Naive thymus-derived CD8-positive, alpha-beta T cell (primary cell): ENCODE measurements around the gene KIAA0319L. TPM values are rescaled to one million over a fixed set of nuclear protein-coding genes. Genes with fewer than 3 reads are reported as not detected.

ENCODE experiments used
- ATAC-seq, 2 donors: fragments of 150-1000 bp; cut with Tn5 transposase in 1 of 2; sonication (Bioruptor Pico), chemical (Tn5 transposase) in 1 of 2; 1 replicate in 1 of 2; 2 replicates in 1 of 2; pipeline ENCODE4 v1.10.0; 2021; ENCODE audit warnings: mild to moderate bottlenecking in 2 of 2, moderate library complexity in 2 of 2
- POLR2A ChIA-PET: fragments of 350-600 bp; sonication (Branson Sonifier 250); formaldehyde crosslinking; loops from one replicate; lab custom pipeline; 2021; ENCODE audit warnings: antibody characterized with exemption; lab: Charles Lee
- DNase-seq, 10 donors: peaks; one replicate each; pipeline versions ENCODE4 v3.0.0 to v3.0.0-alpha.2; 2020 to 2022
- H3K27ac Mint-ChIP-seq, 10 donors: one replicate each; pipeline ENCODE4 v1.8.0; 2020 to 2022; ENCODE audit warnings: mild to moderate bottlenecking in 10 of 10, mixed read lengths in 10 of 10, moderate library complexity in 4 of 10, inconsistent platforms in 1 of 10
- H3K27me3 Mint-ChIP-seq, 5 donors: one replicate each; pipeline ENCODE4 v1.8.0; 2021 to 2022; ENCODE audit warnings: mixed read lengths in 5 of 5
- H3K36me3 Mint-ChIP-seq, 3 donors: one replicate each; pipeline ENCODE4 v1.8.0; 2020 to 2022; ENCODE audit warnings: mixed read lengths in 3 of 3, mild to moderate bottlenecking in 2 of 3, inconsistent platforms in 1 of 3
- H3K4me1 Mint-ChIP-seq, 4 donors: one replicate each; pipeline ENCODE4 v1.8.0; 2021 to 2022; ENCODE audit warnings: mixed read lengths in 4 of 4
- H3K4me3 Mint-ChIP-seq, 10 donors: one replicate each; pipeline ENCODE4 v1.8.0; 2020 to 2022; ENCODE audit warnings: mild to moderate bottlenecking in 10 of 10, mixed read lengths in 10 of 10, moderate library complexity in 6 of 10, inconsistent platforms in 1 of 10
- H3K9me3 Mint-ChIP-seq, 9 donors: one replicate each; pipeline ENCODE4 v1.8.0; 2020 to 2022; ENCODE audit warnings: mixed read lengths in 9 of 9, mild to moderate bottlenecking in 3 of 9, inconsistent platforms in 1 of 9, moderate library complexity in 1 of 9
- polyA plus RNA-seq, 3 donors: library from polyadenylated mRNA; unstranded; fragments of 300-500 nt; fragmentation: Illumina TruSeq; gene quantifications; one replicate each; pipeline ENCODE4 v1.2.3, GENCODE V29; 2021
- total RNA-seq, 8 experiments: library from RNA in 2 of 8; stranded (reverse) in 2 of 8; gene quantifications; one replicate each; pipeline ENCODE4 v1.2.3 and lab custom pipeline; 2021 to 2026

The KIAA0319L gene
- total RNA-seq (10 to 100 TPM; 70.9 to 71.1 TPM), polyA plus RNA-seq (10 to 100 TPM; 16.0 to 25.2 (median 21.9) TPM), total RNA-seq (lab: John Stamatoyannopoulos, UW) (38.9 to 156 (median 112) reads per million in 6 experiments)

DNA sequence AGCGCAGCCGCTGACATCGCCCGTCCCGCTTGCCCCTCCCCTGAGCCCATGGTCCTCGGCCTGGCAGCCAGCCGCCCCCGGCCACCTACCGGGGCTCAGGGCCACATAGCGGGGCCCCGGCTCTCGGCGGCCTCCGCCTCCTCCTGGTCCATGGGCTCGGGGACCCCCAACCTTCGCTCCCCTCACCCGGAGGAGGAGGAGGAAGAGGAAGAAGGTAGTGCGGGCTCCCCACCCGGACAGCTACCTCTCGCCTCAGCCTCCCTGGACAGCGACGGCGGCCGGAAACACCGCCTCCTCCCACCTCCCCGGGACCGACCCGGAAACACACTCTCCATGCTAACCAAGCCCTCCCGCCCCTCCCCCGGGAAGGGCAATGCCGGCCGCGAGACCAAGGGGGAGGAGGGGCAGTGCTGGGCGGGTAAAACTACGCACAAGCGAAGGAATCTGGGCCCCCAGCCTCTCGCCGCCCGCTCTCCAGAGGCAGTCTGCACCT is at the start of gene KIAA0319L:
Gene KIAA0319L (minus strand): TSS at position 286 of the 493 bp plus-strand sequence. CDS start 2,912 bp downstream, outside the sequence.
- ATAC-seq (peak; percentile 63 to 67), DNase-seq (peak in 1 of 10 donors; percentile 69)
- POLR2A ChIA-PET, result interaction anchor here (0.6 to 3.6 kb wide), 17 partner anchors 11 to 478 kb away, joined by 3 to 22 read pairs (median 4); partner anchors contain the start of genes CLSPN, SFPQ and ZMYM1
- H3K27me3 Mint-ChIP-seq, result no peaks in the 10 kb centered on the region
- peak within 1 kb of the TSS; percentile 91 to 99 (median 96) for H3K4me3 Mint-ChIP-seq
- H3K36me3 Mint-ChIP-seq, result peaks cover 0 to 21% (median 11%) of the 10 kb centered on the region in 3 donors
- peak within 1 kb of the TSS; percentile 89 to 99 (median 97) for H3K27ac Mint-ChIP-seq
- H3K9me3 Mint-ChIP-seq, result no peaks in the 10 kb centered on the region
- peaks cover 35 to 63% (median 56%) of the 10 kb centered on the region in 4 donors for H3K4me1 Mint-ChIP-seq

DNA sequence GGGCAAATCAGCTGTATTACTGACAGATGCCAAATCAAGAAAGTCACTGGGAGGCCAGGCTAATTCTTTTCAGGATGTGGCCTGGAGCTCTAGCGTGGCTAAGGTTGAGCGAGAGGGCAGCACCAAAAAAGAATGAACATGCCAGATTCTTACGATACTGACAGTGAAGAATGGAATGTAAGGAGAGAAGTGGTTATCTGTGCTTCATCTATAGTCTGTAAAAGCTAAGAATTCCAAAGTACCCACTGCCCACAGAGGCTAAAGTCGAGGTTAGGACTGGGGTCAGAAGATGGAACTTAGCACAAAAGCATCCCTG is 48.6 kb upstream of the KIAA0319L start:
- no peak for ATAC-seq
- Mint-ChIP-seq H3K4me3 (no peak overlapping the region), H3K4me1 (peaks cover 6 to 15% (median 7%) of the 10 kb centered on the region in 4 donors), H3K9me3 (no peaks in the 10 kb centered on the region), H3K27me3 (no peaks in the 10 kb centered on the region), H3K27ac (peak overlapping the region in 4 of 10 donors; percentile 24 to 76 (median 29)), H3K36me3 (peaks cover 0 to 83% (median 28%) of the 10 kb centered on the region in 3 donors)
- DNase-seq, result no peak
- POLR2A ChIA-PET, result no interaction called here

DNA sequence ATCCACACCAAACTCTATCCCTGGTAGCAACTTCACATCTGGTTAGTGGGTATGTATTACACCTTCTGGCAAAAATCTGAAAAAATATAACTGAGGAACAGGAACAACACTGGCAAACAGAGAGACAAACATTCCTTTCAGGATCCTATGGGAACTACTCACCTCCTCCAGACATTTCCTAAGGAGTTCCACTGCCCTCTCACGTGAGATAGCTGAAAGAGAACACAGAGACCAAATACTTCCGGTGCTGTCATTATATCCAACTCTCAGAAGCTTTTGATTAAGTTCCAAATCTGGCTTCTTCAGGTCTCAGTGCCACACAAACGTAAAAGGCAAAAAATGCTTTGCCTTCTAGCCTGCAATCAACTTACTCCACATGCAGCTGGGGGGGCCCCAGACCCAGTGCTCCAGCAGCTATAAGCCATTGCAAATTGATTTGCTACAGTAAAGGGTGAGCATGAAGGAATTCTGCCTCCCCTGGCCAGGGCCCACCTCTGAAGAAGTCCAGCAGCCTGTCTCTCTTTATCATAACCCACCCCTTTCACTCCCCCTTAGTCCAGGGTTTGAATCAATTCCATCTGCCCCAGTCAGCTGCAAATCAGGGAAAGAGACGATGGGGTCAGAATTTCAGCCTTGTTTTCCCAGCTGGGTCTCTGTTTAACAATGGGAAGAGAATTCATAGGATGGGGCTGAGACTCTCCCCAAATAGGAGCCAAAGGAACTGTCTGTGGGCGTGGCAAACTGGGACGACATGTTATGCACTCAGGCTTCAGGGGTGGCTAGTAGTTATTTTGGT is 48.1 kb upstream of the KIAA0319L start:
- Mint-ChIP-seq H3K27ac (peak overlapping the region in 3 of 10 donors; percentile 28 to 76 (median 30)), H3K27me3 (no peaks in the 10 kb centered on the region), H3K36me3 (peaks cover 0 to 86% (median 28%) of the 10 kb centered on the region in 3 donors), H3K4me3 (no peak overlapping the region), H3K4me1 (peaks cover 6 to 15% (median 7%) of the 10 kb centered on the region in 4 donors), H3K9me3 (no peaks in the 10 kb centered on the region)
- POLR2A ChIA-PET, result no interaction called here
- DNase-seq (no peak), ATAC-seq (no peak)

DNA sequence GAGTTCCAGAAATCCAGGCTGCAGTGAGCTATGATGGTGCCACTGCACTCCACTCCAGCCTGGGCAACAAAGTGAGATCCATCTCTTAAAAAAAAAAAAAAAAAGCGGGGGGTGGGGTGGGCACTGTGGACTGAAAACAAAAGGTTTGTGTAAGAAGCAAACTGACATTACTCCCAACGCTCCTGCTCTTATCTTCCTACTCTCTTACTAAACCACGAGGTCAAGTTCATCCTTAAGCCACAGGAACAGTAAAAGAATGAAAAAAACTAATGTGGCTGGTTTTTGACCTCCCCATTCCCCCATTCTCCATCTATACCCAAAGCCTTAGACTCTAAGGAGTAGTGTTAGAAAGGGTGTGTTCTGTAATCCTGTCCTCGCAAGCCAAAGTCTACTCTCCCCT is 46.7 kb upstream of the KIAA0319L start:
- no peak for ATAC-seq
- no peaks in the 10 kb centered on the region for H3K27me3 Mint-ChIP-seq
- no peak overlapping the region for H3K4me3 Mint-ChIP-seq
- H3K36me3 Mint-ChIP-seq, result peaks cover 0 to 84% (median 25%) of the 10 kb centered on the region in 3 donors
- POLR2A ChIA-PET, result interaction anchor here (0.6 to 0.7 kb wide), 2 partner anchors 32 to 118 kb away, joined by 4 to 7 read pairs; no protein-coding TSS in a partner anchor
- no peak overlapping the region for H3K27ac Mint-ChIP-seq
- DNase-seq, result no peak
- no peaks in the 10 kb centered on the region for H3K9me3 Mint-ChIP-seq
- H3K4me1 Mint-ChIP-seq, result peaks cover 6 to 15% (median 7%) of the 10 kb centered on the region in 4 donors

DNA sequence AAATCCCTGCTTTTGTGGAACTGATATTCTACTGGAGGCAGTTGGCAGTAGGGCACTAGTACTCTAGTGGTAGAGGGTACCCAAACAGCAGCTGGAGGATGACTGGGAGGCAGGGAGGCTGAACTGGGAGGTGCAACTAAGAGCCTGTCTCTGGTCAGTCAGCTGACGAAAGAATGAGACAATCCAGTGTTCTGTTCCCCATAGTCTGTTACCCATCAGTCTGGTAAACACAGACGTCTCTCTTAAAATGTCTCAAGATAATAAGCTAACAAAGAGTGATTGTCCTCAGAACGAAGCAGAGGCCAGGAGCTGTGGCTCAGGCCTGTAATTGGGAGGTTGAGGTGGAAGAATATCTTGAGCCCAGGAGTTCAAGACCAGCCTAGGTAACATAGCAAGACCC is 46.3 kb upstream of the KIAA0319L start:
- peaks cover 6 to 15% (median 7%) of the 10 kb centered on the region in 4 donors for H3K4me1 Mint-ChIP-seq
- no peaks in the 10 kb centered on the region for H3K9me3 Mint-ChIP-seq
- no peak for ATAC-seq
- H3K27me3 Mint-ChIP-seq, result no peaks in the 10 kb centered on the region
- H3K36me3 Mint-ChIP-seq, result peaks cover 0 to 80% (median 23%) of the 10 kb centered on the region in 3 donors
- H3K4me3 Mint-ChIP-seq, result no peak overlapping the region
- H3K27ac Mint-ChIP-seq, result peak overlapping the region in 1 of 10 donors; percentile 31
- no peak for DNase-seq
- POLR2A ChIA-PET, result interaction anchor here (0.6 to 0.7 kb wide), 2 partner anchors 32 to 119 kb away, joined by 4 to 7 read pairs; no protein-coding TSS in a partner anchor

DNA sequence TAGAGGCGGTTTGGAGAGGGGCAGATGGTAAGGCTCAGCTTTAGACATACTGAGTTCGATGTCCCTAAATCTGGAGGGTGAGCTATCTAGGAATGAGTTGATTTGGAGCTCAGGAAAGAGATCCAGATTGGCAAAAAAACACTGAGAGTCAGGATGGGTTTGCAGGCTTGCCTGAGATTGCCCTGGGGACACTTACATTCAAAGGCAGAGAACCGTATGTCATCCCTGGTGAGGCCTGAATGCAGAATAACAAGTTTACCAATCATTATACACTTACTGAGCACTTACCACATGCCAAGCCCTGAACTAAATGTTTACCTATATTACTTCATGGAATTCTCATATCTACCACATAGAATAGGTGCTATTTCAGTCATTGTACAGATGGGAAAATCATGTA is 43.4 kb upstream of the KIAA0319L start:
- POLR2A ChIA-PET, result no interaction called here
- Mint-ChIP-seq H3K4me1 (peaks cover 0 to 9% (median 1%) of the 10 kb centered on the region in 4 donors), H3K27me3 (no peaks in the 10 kb centered on the region), H3K4me3 (no peak overlapping the region), H3K36me3 (peaks cover 0 to 56% (median 12%) of the 10 kb centered on the region in 3 donors), H3K9me3 (no peaks in the 10 kb centered on the region), H3K27ac (no peak overlapping the region)
- ATAC-seq (no peak), DNase-seq (no peak)

DNA sequence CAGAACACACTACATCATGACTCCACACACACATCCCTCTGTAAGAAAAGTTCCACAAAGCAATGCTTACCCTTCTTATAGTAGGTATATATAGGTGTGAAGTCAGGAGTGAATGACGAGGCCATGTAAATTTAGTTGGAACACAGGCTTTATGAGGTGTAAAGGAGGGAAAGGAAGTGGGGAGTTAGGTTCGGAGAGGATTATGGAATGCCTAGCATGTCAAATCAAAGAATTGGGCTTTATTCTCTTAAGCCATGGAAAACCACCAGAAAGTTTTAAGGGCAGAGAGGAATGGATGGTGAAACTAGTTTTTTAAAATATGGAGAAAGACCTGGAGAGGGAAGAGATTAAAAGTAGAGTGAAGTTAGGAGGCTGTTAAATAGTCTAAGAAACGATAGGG is 42.2 kb upstream of the KIAA0319L start:
- Mint-ChIP-seq H3K9me3 (no peaks in the 10 kb centered on the region), H3K4me3 (no peak overlapping the region), H3K36me3 (peaks cover 0 to 44% (median 11%) of the 10 kb centered on the region in 3 donors), H3K27me3 (no peaks in the 10 kb centered on the region), H3K4me1 (peaks cover 0 to 8% (median 1%) of the 10 kb centered on the region in 4 donors), H3K27ac (peak overlapping the region in 2 of 10 donors; percentile 17 to 51)
- DNase-seq, result no peak
- ATAC-seq, result no peak
- POLR2A ChIA-PET, result no interaction called here

DNA sequence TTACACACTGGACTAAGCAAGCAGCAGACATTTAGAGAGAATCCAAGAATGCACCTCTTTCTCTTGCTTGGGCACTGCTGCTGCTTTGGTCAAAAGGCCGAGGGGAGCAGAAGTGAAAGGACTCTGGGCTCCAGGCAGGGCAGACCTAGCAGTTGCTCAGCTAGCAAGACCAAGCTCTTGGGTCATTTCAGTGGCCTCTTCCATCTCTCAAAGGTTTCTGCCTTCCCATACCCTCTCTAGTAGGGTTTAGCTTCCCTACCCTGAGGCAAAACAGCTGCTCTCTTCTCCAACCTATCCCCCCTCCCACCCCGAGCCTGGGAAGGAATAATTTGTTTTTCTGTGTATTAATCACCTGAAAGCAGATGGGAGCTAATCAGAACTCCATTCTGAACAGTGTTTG is 41.7 kb upstream of the KIAA0319L start:
- Mint-ChIP-seq H3K27ac (peak overlapping the region in 2 of 10 donors; percentile 17 to 18), H3K9me3 (no peaks in the 10 kb centered on the region), H3K36me3 (peaks cover 0 to 39% (median 8%) of the 10 kb centered on the region in 3 donors), H3K4me1 (peaks cover 0 to 5% (median 1%) of the 10 kb centered on the region in 4 donors), H3K4me3 (no peak overlapping the region), H3K27me3 (no peaks in the 10 kb centered on the region)
- ATAC-seq (no peak), DNase-seq (no peak)
- POLR2A ChIA-PET, result no interaction called here

DNA sequence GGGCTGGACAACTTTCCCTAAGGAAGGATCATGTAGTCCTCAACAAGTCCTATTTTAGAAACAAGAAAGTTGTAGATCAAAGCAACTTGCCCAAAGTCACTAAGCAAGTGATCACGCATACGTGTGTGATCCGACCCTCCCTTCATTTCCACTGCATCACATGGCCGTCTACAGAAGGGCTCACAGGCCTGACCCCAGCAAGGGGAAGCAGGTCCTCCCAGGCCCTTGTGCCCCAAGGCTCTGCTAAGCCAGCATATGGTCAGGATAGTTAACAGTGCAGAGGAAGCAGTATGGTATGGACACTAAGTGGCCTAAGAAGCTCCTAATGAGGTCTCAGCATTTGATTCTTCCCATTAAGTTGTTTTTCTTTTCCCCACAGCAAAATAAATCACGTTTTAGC is 40.7 kb upstream of the KIAA0319L start:
- Mint-ChIP-seq H3K27me3 (no peaks in the 10 kb centered on the region), H3K36me3 (peaks cover 0 to 29% (median under 1%) of the 10 kb centered on the region in 3 donors), H3K4me1 (peaks cover 2 to 10% (median 5%) of the 10 kb centered on the region in 4 donors), H3K4me3 (no peak overlapping the region), H3K9me3 (no peaks in the 10 kb centered on the region), H3K27ac (no peak overlapping the region)
- DNase-seq, result no peak
- POLR2A ChIA-PET, result no interaction called here
- no peak for ATAC-seq

DNA sequence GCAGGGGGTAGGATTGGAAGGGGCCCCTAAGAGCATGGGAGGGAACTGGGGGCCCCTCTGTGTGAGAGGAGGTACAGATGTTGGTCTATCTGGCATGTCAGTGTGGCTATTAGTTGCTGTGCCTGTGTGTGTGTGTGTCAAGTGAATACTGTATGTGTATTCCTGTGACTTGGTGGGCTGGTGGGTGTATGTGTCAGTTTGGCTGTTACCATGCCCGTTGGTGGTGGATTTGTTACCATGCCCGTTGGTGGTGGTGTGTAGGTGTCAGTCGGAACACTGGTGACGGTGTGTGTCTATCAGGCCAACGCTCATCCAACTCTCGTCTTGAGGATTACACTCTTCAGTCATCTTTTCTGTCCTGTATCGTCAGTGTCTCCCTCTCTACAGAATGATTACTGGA is 38.5 kb upstream of the KIAA0319L start:
- no peaks in the 10 kb centered on the region for H3K9me3 Mint-ChIP-seq
- POLR2A ChIA-PET, result no interaction called here
- no peak overlapping the region for H3K4me3 Mint-ChIP-seq
- DNase-seq, result no peak
- peak overlapping the region in 3 of 10 donors; percentile 21 to 47 (median 30) for H3K27ac Mint-ChIP-seq
- no peak for ATAC-seq
- peaks cover 6 to 15% (median 10%) of the 10 kb centered on the region in 4 donors for H3K4me1 Mint-ChIP-seq
- H3K36me3 Mint-ChIP-seq, result peaks cover 0 to 20% (median 5%) of the 10 kb centered on the region in 3 donors
- H3K27me3 Mint-ChIP-seq, result no peaks in the 10 kb centered on the region

DNA sequence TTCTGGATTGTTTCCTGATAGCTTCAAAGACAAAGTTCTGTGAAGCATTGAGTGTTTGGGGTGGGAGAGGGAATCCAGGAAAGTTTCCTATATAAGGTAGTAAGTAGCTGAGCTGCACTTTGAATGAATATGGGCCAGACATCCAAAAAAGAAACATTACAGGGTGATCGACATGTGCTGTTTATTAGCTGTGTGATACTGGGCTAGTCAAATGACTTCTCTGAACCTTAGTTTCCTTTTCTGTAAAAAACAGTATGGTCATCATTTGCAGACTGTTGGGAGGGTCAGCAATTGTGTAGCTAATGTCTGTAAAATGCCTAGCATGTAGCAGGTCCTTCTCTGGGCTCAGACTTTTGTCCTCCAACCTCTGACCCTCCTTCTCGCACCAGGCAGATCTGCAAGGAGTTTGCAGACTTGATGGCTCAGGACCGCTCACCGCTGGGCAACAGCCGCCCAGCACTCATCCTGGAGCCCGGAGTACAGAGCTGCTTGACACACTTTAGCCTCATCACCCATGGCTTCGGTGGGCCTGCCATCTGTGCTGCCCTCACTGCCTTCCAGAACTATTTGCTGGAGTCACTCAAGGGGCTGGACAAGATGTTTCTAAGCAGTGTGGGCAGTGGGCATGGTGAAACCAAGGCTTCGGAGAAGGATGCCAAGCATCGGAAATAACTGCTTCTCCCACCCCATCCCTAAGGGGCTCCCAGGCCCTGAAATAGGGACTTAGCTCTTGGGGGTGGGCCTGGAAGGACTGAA is 37.0 kb upstream of the KIAA0319L start:
- Mint-ChIP-seq H3K9me3 (no peaks in the 10 kb centered on the region), H3K27me3 (no peaks in the 10 kb centered on the region), H3K4me1 (peaks cover 6 to 15% (median 12%) of the 10 kb centered on the region in 4 donors), H3K36me3 (peaks cover 0 to 11% (median 5%) of the 10 kb centered on the region in 3 donors), H3K4me3 (no peak overlapping the region), H3K27ac (peak overlapping the region in 3 of 10 donors; percentile 2 to 83 (median 67))
- DNase-seq, result no peak
- no peak for ATAC-seq
- POLR2A ChIA-PET, result no interaction called here

DNA sequence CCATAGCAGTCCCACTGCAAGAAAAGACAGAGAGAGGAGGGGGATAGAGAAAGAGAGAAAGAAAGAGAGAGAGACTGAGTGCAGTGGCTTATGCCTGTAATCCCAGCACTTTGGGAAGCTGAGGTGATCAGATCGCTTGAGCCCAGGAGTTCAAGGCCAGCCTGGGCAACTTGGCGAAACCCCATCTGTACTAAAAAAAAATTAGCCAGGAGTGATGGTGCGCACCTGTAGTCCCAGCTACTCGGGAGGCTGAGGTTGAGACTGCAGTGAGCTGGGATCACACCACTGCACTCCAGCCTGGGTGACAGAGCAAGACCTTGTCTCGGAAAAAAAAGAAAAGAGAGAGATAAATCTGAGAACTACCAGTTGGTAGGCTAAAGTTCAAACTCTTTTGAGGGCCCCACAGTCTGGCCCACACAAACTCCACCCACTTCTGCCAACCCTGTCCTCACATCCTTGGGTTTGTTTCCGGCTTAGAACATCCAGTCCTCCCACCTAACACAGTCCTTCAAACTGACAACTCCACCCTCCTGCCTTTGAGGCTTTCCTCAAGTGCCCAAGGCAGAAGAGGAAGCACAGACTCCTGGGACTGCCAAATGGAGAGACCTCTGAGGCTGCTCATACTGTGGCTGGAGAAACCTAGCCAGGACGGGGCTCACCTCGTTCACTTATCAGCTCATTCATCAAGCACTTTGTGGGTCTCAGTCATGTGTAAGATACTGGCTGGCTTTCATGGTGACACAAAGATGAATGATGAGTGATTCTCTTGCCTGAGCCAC is 36.0 kb upstream of the KIAA0319L start:
- Mint-ChIP-seq H3K4me1 (peaks cover 6 to 17% (median 12%) of the 10 kb centered on the region in 4 donors), H3K4me3 (no peak overlapping the region), H3K9me3 (no peaks in the 10 kb centered on the region), H3K27me3 (no peaks in the 10 kb centered on the region), H3K27ac (peak overlapping the region in 8 of 10 donors; percentile 6 to 63 (median 29)), H3K36me3 (peaks cover 0 to 7% (median 5%) of the 10 kb centered on the region in 3 donors)
- POLR2A ChIA-PET, result no interaction called here
- peak in 1 of 2 donors; percentile 35 for ATAC-seq
- DNase-seq, result no peak
